ENCODE measurements around the gene NDUFC1. TPM values are rescaled to one million over a fixed set of nuclear protein-coding genes. Genes with fewer than 3 reads are reported as not detected.

Gene NDUFC1
- total and polyA plus RNA-seq, 2 experiments from 2014 or later = 31.8 to 367 TPM

DNA sequence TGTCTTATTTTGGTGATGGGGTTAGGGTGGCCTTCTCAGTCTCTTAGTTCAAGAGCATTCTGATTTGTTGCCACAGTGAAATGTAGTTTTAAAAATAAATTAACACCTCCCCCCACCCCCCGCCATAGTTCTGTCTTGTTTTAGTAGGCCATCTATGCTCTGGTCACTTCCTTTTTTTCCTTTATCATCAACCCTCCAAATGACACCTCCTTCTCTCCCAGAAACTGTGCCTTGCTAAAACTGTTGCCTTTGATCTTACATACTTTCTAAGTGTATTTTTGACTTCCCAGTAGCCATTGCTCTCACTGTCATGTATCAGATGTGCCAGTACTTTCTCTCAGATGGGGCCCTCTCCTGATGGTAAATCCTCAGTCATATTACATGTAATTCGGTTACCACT lies 14.5 kb upstream of the NDUFC1 start:
- Mint-ChIP-seq H3K27me3 (ENCODE audit: insufficient read depth, low read depth, poor library complexity) (peaks cover 3% of the 10 kb centered on the region), H3K9me3 (peaks cover 8% of the 10 kb centered on the region), H3K36me3 (ENCODE audit: low read depth) (peaks cover 27% of the 10 kb centered on the region), H3K27ac (peak overlapping the region; percentile 85), H3K4me3 (no peak overlapping the region), H3K4me1 (peaks cover 50% of the 10 kb centered on the region)
- H3F3A ChIP-seq (replicated peaks; ENCODE audit: low read depth) = no peaks in the 10 kb centered on the region
- TF ChIP-seq STAT1 (IDR thresholded peaks at IDR 0.05; ENCODE audit: unreplicated experiment) (no peak), ZNF331 (CRISPR knock-in tag; IDR thresholded peaks at IDR 0.05; ENCODE audit: low read depth) (no peak), EZH2 (IDR thresholded peaks at IDR 0.05; ENCODE audit: low read depth, unreplicated experiment) (no peak), EZH2phosphoT487 (IDR thresholded peaks at IDR 0.05; ENCODE audit: unreplicated experiment) (no peak), ZNF114 (CRISPR knock-in tag; IDR thresholded peaks at IDR 0.05) (no peak), NANOG (IDR thresholded peaks at IDR 0.05; ENCODE audit: borderline replicate concordance) (no peak)
- TF ChIP-seq, protein P1, sequence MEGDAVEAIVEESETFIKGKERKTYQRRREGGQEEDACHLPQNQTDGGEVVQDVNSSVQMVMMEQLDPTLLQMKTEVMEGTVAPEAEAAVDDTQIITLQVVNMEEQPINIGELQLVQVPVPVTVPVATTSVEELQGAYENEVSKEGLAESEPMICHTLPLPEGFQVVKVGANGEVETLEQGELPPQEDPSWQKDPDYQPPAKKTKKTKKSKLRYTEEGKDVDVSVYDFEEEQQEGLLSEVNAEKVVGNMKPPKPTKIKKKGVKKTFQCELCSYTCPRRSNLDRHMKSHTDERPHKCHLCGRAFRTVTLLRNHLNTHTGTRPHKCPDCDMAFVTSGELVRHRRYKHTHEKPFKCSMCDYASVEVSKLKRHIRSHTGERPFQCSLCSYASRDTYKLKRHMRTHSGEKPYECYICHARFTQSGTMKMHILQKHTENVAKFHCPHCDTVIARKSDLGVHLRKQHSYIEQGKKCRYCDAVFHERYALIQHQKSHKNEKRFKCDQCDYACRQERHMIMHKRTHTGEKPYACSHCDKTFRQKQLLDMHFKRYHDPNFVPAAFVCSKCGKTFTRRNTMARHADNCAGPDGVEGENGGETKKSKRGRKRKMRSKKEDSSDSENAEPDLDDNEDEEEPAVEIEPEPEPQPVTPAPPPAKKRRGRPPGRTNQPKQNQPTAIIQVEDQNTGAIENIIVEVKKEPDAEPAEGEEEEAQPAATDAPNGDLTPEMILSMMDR (conservative IDR thresholded peaks at IDR 0.05; ENCODE audit: low read depth in 2 of 2) = no peak
- TF ChIP-seq, protein P2, sequence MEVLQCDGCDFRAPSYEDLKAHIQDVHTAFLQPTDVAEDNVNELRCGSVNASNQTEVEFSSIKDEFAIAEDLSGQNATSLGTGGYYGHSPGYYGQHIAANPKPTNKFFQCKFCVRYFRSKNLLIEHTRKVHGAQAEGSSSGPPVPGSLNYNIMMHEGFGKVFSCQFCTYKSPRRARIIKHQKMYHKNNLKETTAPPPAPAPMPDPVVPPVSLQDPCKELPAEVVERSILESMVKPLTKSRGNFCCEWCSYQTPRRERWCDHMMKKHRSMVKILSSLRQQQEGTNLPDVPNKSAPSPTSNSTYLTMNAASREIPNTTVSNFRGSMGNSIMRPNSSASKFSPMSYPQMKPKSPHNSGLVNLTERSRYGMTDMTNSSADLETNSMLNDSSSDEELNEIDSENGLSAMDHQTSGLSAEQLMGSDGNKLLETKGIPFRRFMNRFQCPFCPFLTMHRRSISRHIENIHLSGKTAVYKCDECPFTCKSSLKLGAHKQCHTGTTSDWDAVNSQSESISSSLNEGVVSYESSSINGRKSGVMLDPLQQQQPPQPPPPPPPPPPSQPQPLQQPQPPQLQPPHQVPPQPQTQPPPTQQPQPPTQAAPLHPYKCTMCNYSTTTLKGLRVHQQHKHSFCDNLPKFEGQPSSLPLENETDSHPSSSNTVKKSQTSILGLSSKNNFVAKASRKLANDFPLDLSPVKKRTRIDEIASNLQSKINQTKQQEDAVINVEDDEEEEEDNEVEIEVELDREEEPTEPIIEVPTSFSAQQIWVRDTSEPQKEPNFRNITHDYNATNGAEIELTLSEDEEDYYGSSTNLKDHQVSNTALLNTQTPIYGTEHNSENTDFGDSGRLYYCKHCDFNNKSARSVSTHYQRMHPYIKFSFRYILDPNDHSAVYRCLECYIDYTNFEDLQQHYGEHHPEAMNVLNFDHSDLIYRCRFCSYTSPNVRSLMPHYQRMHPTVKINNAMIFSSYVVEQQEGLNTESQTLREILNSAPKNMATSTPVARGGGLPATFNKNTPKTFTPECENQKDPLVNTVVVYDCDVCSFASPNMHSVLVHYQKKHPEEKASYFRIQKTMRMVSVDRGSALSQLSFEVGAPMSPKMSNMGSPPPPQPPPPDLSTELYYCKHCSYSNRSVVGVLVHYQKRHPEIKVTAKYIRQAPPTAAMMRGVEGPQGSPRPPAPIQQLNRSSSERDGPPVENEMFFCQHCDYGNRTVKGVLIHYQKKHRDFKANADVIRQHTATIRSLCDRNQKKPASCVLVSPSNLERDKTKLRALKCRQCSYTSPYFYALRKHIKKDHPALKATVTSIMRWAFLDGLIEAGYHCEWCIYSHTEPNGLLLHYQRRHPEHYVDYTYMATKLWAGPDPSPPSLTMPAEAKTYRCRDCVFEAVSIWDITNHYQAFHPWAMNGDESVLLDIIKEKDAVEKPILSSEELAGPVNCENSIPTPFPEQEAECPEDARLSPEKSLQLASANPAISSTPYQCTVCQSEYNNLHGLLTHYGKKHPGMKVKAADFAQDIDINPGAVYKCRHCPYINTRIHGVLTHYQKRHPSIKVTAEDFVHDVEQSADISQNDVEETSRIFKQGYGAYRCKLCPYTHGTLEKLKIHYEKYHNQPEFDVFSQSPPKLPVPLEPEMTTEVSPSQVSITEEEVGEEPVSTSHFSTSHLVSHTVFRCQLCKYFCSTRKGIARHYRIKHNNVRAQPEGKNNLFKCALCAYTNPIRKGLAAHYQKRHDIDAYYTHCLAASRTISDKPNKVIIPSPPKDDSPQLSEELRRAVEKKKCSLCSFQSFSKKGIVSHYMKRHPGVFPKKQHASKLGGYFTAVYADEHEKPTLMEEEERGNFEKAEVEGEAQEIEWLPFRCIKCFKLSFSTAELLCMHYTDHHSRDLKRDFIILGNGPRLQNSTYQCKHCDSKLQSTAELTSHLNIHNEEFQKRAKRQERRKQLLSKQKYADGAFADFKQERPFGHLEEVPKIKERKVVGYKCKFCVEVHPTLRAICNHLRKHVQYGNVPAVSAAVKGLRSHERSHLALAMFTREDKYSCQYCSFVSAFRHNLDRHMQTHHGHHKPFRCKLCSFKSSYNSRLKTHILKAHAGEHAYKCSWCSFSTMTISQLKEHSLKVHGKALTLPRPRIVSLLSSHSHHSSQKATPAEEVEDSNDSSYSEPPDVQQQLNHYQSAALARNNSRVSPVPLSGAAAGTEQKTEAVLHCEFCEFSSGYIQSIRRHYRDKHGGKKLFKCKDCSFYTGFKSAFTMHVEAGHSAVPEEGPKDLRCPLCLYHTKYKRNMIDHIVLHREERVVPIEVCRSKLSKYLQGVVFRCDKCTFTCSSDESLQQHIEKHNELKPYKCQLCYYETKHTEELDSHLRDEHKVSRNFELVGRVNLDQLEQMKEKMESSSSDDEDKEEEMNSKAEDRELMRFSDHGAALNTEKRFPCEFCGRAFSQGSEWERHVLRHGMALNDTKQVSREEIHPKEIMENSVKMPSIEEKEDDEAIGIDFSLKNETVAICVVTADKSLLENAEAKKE (CRISPR knock-in tag; IDR thresholded peaks at IDR 0.05) = no peak
- TF ChIP-seq, protein P3, sequence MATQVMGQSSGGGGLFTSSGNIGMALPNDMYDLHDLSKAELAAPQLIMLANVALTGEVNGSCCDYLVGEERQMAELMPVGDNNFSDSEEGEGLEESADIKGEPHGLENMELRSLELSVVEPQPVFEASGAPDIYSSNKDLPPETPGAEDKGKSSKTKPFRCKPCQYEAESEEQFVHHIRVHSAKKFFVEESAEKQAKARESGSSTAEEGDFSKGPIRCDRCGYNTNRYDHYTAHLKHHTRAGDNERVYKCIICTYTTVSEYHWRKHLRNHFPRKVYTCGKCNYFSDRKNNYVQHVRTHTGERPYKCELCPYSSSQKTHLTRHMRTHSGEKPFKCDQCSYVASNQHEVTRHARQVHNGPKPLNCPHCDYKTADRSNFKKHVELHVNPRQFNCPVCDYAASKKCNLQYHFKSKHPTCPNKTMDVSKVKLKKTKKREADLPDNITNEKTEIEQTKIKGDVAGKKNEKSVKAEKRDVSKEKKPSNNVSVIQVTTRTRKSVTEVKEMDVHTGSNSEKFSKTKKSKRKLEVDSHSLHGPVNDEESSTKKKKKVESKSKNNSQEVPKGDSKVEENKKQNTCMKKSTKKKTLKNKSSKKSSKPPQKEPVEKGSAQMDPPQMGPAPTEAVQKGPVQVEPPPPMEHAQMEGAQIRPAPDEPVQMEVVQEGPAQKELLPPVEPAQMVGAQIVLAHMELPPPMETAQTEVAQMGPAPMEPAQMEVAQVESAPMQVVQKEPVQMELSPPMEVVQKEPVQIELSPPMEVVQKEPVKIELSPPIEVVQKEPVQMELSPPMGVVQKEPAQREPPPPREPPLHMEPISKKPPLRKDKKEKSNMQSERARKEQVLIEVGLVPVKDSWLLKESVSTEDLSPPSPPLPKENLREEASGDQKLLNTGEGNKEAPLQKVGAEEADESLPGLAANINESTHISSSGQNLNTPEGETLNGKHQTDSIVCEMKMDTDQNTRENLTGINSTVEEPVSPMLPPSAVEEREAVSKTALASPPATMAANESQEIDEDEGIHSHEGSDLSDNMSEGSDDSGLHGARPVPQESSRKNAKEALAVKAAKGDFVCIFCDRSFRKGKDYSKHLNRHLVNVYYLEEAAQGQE (IDR thresholded peaks at IDR 0.05; ENCODE audit: unreplicated experiment) = no peak
- TF ChIP-seq, protein P4, sequence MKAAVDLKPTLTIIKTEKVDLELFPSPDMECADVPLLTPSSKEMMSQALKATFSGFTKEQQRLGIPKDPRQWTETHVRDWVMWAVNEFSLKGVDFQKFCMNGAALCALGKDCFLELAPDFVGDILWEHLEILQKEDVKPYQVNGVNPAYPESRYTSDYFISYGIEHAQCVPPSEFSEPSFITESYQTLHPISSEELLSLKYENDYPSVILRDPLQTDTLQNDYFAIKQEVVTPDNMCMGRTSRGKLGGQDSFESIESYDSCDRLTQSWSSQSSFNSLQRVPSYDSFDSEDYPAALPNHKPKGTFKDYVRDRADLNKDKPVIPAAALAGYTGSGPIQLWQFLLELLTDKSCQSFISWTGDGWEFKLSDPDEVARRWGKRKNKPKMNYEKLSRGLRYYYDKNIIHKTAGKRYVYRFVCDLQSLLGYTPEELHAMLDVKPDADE (IDR thresholded peaks at IDR 0.05) = no peak
- H3K79me2 ChIP-seq (replicated peaks; ENCODE audit: insufficient read depth) = peaks cover 100% of the 10 kb centered on the region
- no peak overlapping the region for H2AFZ ChIP-seq
- no peaks in the 10 kb centered on the region for H3K27me3 ChIP-seq (ENCODE audit: insufficient read depth)
- no peaks in the 10 kb centered on the region for H3K9me2 ChIP-seq (ENCODE audit: insufficient read depth)
- H3K4me3 ChIP-seq = no peak overlapping the region
- no peaks in the 10 kb centered on the region for H3K36me3 ChIP-seq (ENCODE audit: insufficient read depth)
- peaks cover 50% of the 10 kb centered on the region for H4K20me1 ChIP-seq (replicated peaks; ENCODE audit: insufficient read depth)
- DNase-seq (ENCODE audit: low spot score) (no peak), ATAC-seq (no peak)
- H3K4me1 ChIP-seq (ENCODE audit: insufficient read depth) = peaks cover 48% of the 10 kb centered on the region
- peak overlapping the region; percentile 8; the same call in 1 of the 2 replicates for H3K27ac ChIP-seq (ENCODE audit: low read depth)
- H3K4me2 ChIP-seq = peak overlapping the region; percentile 49; the same call in 1 of the 2 replicates
